ENCODE data around the gene HOXB8.

The HOXB8 gene

GRCh38 chr17:48642059-48642842 lies 27.2 kb upstream of the HOXB8 start:
- Histone ChIP-seq H3F3A (ENCODE audit: insufficient read depth) (no peaks in the 10 kb centered on the region), H3K27me3 (ENCODE audit: low read length) (no peaks in the 10 kb centered on the region)

GRCh38 chr17:48641541-48642058 lies 26.5 kb upstream of the HOXB8 start:
- Histone ChIP-seq H3K27ac (ENCODE audit: low read depth, low read length) (no peak overlapping the region), H3K27me3 (ENCODE audit: low read length) (no peaks in the 10 kb centered on the region), H3F3A (ENCODE audit: insufficient read depth) (no peaks in the 10 kb centered on the region), H3K9me3 (ENCODE audit: insufficient read depth, low read length) (no peaks in the 10 kb centered on the region), H3K4me3 (ENCODE audit: insufficient read depth, low read length, poor library complexity, severe bottlenecking) (no peak overlapping the region), H3K9me2 (replicated peaks; ENCODE audit: insufficient read depth, low read length) (no peaks in the 10 kb centered on the region), H3K79me2 (ENCODE audit: insufficient read depth, low read length) (no peaks in the 10 kb centered on the region), H3K4me2 (ENCODE audit: low read depth, low read length, poor library complexity, severe bottlenecking) (no peak overlapping the region), H3K9ac (ENCODE audit: low read length) (no peak overlapping the region), H2AFZ (ENCODE audit: low read depth, low read length, severe bottlenecking) (no peak overlapping the region), H3K36me3 (ENCODE audit: low read length) (no peaks in the 10 kb centered on the region), H4K20me1 (ENCODE audit: low read depth, low read length) (no peaks in the 10 kb centered on the region)
- TF ChIP-seq EZH2phosphoT487 (conservative IDR thresholded peaks at IDR 0.05; ENCODE audit: low read length), result no peak
- TF ChIP-seq CTCF (IDR thresholded peaks at IDR 0.05; ENCODE audit: insufficient read depth, low read length, poor library complexity, severe bottlenecking), result no peak

More at GRCh38 chr17:48642059-48642842, 27.2 kb upstream of the HOXB8 start:
- no peak overlapping the region for H3K4me3 ChIP-seq (ENCODE audit: insufficient read depth, low read length, poor library complexity, severe bottlenecking)
- no peak for TF ChIP-seq EZH2phosphoT487 (conservative IDR thresholded peaks at IDR 0.05; ENCODE audit: low read length)
- TF ChIP-seq CTCF (IDR thresholded peaks at IDR 0.05; ENCODE audit: insufficient read depth, low read length, poor library complexity, severe bottlenecking), result no peak
- H3K4me2 ChIP-seq (ENCODE audit: low read depth, low read length, poor library complexity, severe bottlenecking), result no peak overlapping the region
- H4K20me1 ChIP-seq (ENCODE audit: low read depth, low read length), result no peaks in the 10 kb centered on the region
- H3K36me3 ChIP-seq (ENCODE audit: low read length), result no peaks in the 10 kb centered on the region
- no peak overlapping the region for H3K27ac ChIP-seq (ENCODE audit: low read depth, low read length)
- no peak overlapping the region for H2AFZ ChIP-seq (ENCODE audit: low read depth, low read length, severe bottlenecking)
- H3K9me3 ChIP-seq (ENCODE audit: insufficient read depth, low read length), result no peaks in the 10 kb centered on the region
- H3K9me2 ChIP-seq (replicated peaks; ENCODE audit: insufficient read depth, low read length), result no peaks in the 10 kb centered on the region
- no peak overlapping the region for H3K9ac ChIP-seq (ENCODE audit: low read length)
- H3K79me2 ChIP-seq (ENCODE audit: insufficient read depth, low read length), result no peaks in the 10 kb centered on the region

GRCh38 chr17:48640858-48641180 lies 25.7 kb upstream of the HOXB8 start:
- Histone ChIP-seq H4K20me1 (ENCODE audit: low read depth, low read length) (no peaks in the 10 kb centered on the region), H3K79me2 (ENCODE audit: insufficient read depth, low read length) (no peaks in the 10 kb centered on the region), H3F3A (ENCODE audit: insufficient read depth) (no peaks in the 10 kb centered on the region), H3K27ac (ENCODE audit: low read depth, low read length) (no peak overlapping the region), H3K27me3 (ENCODE audit: low read length) (no peaks in the 10 kb centered on the region), H3K9me2 (replicated peaks; ENCODE audit: insufficient read depth, low read length) (no peaks in the 10 kb centered on the region), H2AFZ (ENCODE audit: low read depth, low read length, severe bottlenecking) (no peak overlapping the region), H3K9me3 (ENCODE audit: insufficient read depth, low read length) (no peaks in the 10 kb centered on the region), H3K36me3 (ENCODE audit: low read length) (no peaks in the 10 kb centered on the region), H3K9ac (ENCODE audit: low read length) (no peak overlapping the region), H3K4me3 (ENCODE audit: insufficient read depth, low read length, poor library complexity, severe bottlenecking) (no peak overlapping the region), H3K4me2 (ENCODE audit: low read depth, low read length, poor library complexity, severe bottlenecking) (no peak overlapping the region)
- TF ChIP-seq CTCF (IDR thresholded peaks at IDR 0.05; ENCODE audit: insufficient read depth, low read length, poor library complexity, severe bottlenecking) (no peak), EZH2phosphoT487 (conservative IDR thresholded peaks at IDR 0.05; ENCODE audit: low read length) (no peak)

Data from SU-DHL-6 (cell line).